HG03469 (cell line): ENCODE results near the gene PNPO.

Experiments
- ATAC-seq: cut with Tn5 transposase; IDR thresholded peaks from one replicate; pipeline ENCODE4 v1.9.1; 2021; ENCODE audit warnings: mild to moderate bottlenecking, moderate library complexity, moderate number of reproducible peaks; ENCODE audit not compliant: unreplicated experiment

PNPO gene

DNA sequence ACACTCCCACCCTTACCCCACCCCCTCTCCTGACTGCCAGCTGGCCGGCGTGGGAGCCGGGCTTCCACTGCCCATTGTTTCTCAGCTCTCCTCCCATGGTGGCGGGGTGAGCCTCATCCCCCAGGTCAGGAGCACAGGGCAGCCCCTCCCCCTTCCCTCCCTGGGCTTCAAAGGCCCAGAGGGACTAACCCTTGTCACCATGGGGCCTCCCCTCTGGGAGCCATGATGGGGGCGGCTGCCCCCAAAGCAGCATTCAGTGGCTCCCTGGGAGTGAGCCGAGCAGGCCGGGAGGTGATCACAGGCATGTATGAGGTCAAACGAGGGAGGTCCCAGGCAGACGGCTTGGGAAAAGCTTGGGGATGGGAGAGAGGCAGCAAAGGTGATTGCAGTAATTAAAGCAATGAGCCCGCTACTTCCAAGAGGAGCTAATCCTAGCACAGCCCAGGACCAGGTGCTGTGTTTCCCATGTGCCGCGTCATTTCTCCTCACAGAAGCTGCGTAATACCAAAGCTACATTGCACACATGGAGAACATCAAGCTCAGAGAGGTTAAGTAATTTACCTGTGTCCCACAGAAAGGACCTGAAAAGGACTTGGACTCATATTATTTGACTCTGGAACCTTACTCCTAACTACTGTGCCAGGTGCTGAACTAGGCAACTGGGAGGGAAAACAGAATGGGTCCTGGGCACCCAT lies 54.0 kb downstream of the PNPO start:
- no peak for ATAC-seq

GRCh38 chr17:47996201-47996600 lies 54.8 kb downstream of the PNPO start:
- ATAC-seq = no peak

GRCh38 chr17:47997586-47997985 lies 56.2 kb downstream of the PNPO start:
- no peak for ATAC-seq

DNA sequence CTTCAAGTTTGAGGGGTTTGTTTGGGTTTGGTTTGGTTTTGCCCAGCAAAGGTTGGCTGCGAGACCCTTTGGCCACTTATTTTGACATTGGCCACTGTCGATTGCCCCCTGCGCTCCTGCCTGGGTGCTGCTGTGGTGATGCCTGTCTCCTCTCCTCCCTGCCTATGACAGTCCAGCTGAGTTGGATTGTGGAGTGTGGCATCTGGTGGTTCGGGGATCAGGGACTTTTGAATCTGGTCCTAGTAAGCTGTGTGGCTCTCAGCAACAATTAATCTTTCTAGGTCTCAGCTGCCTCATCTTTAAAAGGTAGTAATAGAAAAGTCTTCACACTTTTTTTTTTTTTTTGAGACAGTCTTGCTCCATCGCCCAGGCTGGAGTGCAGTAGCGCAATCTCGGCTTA lies 56.7 kb downstream of the PNPO start:
- no peak for ATAC-seq
